ENCODE measurements around the gene BTBD6. TPM values are rescaled to one million over a fixed set of nuclear protein-coding genes. Genes with fewer than 3 reads are reported as not detected.

The BTBD6 gene
- total RNA-seq, 4 donors from 2014 or later: 41.0 to 52.7 (median 46.9) TPM

DNA sequence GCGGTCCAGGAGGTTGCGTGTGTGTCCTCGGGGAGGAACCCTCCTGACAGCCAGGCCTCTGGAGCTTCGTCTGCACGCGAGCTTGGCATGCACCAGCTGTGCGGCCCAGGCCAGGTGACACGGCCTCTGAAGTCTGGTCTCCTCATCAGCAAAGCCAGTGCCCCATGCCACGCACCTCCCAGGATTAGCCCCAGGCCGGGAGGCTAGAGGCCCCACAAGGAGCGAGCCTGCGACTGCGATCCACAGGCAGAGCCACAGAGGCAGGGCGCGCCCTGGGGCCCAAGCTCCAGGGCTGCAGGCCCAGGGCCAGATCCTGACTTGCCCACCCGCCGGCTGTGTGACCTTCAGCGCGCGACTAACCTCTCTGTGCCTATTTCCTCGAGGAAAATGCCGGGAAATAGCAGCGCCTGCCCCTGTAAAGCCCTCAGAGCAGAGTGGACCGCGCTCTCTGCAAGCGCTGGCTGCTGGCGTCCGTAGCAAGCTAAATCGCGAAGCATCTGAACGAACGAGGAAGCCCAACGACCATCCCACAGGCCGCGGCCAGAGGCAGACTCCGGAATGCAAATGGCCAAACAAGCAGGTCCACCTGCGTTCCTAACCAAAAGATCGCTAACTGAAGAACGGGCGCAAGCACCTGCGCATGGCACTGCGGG, 492 bp upstream of the BTBD6 start:
- peak overlapping the region; percentile 49 to 82 (median 70) for H3K4me3 ChIP-seq
- WGBS, 2 donors: 30 to 73% methylated on average over 3 to 6 of the region's 42 CpGs
- H3K27me3 ChIP-seq: no peaks in the 10 kb centered on the region
- TF ChIP-seq CTCF (IDR thresholded peaks at IDR 0.05) (no peak), POLR2A (IDR thresholded peaks at IDR 0.05) (no peak)
- intact Hi-C loops (cut with DNase I): no loop called here
- peak overlapping the region; percentile 87 to 99 (median 98) for H3K27ac ChIP-seq
- DNase-seq: no peak
- peaks cover 16 to 37% (median 19%) of the 10 kb centered on the region in 3 donors for H3K4me1 ChIP-seq
- H3K9me3 ChIP-seq: no peaks in the 10 kb centered on the region
- H3K36me3 ChIP-seq: peaks cover 5 to 62% (median 7%) of the 10 kb centered on the region in 3 donors

- Histone ChIP-seq H3K4me3 (peak overlapping the region; percentile 49 to 82 (median 70)), H3K27ac (peak overlapping the region; percentile 87 to 99 (median 98)), H3K27me3 (no peaks in the 10 kb centered on the region), H3K9me3 (no peaks in the 10 kb centered on the region), H3K36me3 (peaks cover 5 to 60% (median 7%) of the 10 kb centered on the region in 3 donors), H3K4me1 (peaks cover 16 to 37% (median 19%) of the 10 kb centered on the region in 3 donors)
- WGBS, 2 donors: 52 to 73% methylated on average over 9 to 12 of the region's 62 CpGs
- DNase-seq: no peak
- intact Hi-C loops (cut with DNase I): no loop called here
- no peak for TF ChIP-seq POLR2A (IDR thresholded peaks at IDR 0.05)
- peak in 1 of 6 experiments; percentile 5 for TF ChIP-seq CTCF (IDR thresholded peaks at IDR 0.05)
Measured at GRCh38 chr14:105249182-105250007, 1.1 kb downstream of the BTBD6 start.

DNA sequence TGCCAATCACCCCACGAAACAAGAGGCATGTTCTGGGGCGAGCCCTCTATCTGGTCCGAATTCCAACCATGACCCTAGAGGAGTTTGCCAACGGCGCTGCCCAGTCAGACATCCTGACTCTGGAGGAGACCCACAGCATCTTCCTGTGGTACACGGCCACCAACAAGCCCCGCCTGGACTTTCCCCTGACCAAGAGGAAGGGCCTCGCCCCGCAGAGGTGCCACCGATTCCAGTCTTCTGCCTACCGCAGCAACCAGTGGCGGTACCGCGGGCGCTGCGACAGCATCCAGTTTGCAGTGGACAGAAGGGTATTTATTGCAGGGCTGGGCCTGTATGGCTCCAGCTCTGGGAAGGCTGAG, 1.7 kb downstream of the BTBD6 start:
- Histone ChIP-seq H3K9me3 (no peaks in the 10 kb centered on the region), H3K4me3 (no peak overlapping the region), H3K36me3 (peaks cover 5 to 64% (median 7%) of the 10 kb centered on the region in 3 donors), H3K4me1 (peaks cover 16 to 37% (median 19%) of the 10 kb centered on the region in 3 donors), H3K27me3 (no peaks in the 10 kb centered on the region), H3K27ac (no peak overlapping the region)
- WGBS, 2 donors: 95% methylated on average over 14 of the region's 16 CpGs; no CpG with 5 or more reads in 1 of the 2 donors
- DNase-seq: no peak
- TF ChIP-seq CTCF (IDR thresholded peaks at IDR 0.05): no peak
- TF ChIP-seq POLR2A (IDR thresholded peaks at IDR 0.05): no peak
- intact Hi-C loops (cut with DNase I): no loop called here

- Histone ChIP-seq H3K27ac (no peak overlapping the region), H3K4me3 (no peak overlapping the region), H3K36me3 (peaks cover 5 to 74% (median 7%) of the 10 kb centered on the region in 3 donors), H3K9me3 (no peaks in the 10 kb centered on the region), H3K4me1 (peaks cover 16 to 33% (median 19%) of the 10 kb centered on the region in 3 donors), H3K27me3 (no peaks in the 10 kb centered on the region)
- TF ChIP-seq CTCF (IDR thresholded peaks at IDR 0.05): no peak
- no peak for TF ChIP-seq POLR2A (IDR thresholded peaks at IDR 0.05)
- DNase-seq: no peak
- intact Hi-C loops (cut with DNase I): no loop called here
- 65 to 83% methylated on average over 3 to 4 of the region's 4 CpGs for WGBS, 2 donors
Measured at GRCh38 chr14:105250986-105251385, 2.7 kb downstream of the BTBD6 start.

DNA sequence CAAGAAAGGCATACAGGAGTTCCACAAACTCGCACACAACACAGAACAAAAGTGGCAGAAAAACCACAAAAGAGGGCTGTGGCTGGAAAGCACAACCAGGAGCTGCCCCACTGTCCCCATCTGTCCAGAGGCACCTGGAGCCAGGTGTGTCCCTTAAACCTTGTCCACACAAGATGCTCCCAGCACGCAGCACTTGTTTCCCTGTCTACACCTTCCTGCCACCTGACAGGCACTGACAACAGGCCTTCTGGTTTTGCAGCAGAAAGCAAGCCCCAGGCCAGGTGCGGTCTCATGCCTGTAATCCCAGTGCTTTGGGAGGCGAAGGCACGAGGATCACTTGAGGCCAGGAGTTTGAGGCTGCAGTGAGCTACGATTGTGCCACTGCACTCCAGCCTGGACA, 3.6 kb downstream of the BTBD6 start:
- TF ChIP-seq CTCF (IDR thresholded peaks at IDR 0.05): no peak
- no peak for TF ChIP-seq POLR2A (IDR thresholded peaks at IDR 0.05)
- DNase-seq: no peak
- Histone ChIP-seq H3K27ac (no peak overlapping the region), H3K27me3 (no peaks in the 10 kb centered on the region), H3K4me1 (peaks cover 16 to 30% (median 19%) of the 10 kb centered on the region in 3 donors), H3K4me3 (no peak overlapping the region), H3K36me3 (peaks cover 5 to 78% (median 7%) of the 10 kb centered on the region in 3 donors), H3K9me3 (no peaks in the 10 kb centered on the region)
- intact Hi-C loops (cut with DNase I): no loop called here
- WGBS, 2 donors: 63 to 90% methylated on average over 3 of the region's 6 CpGs

Measured in esophagus squamous epithelium (tissue), 5 donors.